Fibroblast of lung (primary cell): Measurements from ENCODE around the gene LATS1. TPM values are rescaled to one million over a fixed set of nuclear protein-coding genes. Genes with fewer than 3 reads are reported as not detected.

Experiments
- DNase-seq, 2 donors: peaks; one replicate each; pipeline versions ENCODE4 v3.0.0 to v3.0.0-alpha.2; 2010; ENCODE audit warnings: low read depth in 2 of 2
- H2AFZ ChIP-seq: 2 replicates; pipeline ENCODE4 v1.5.1; 2012; ENCODE audit warnings: low read length, control low read depth, inconsistent platforms
- H3K27ac ChIP-seq: 2 replicates; pipeline ENCODE4 v1.5.1; 2011; ENCODE audit warnings: low read length, control low read depth; ENCODE audit not compliant: insufficient read depth
- H3K27me3 ChIP-seq: 2 replicates; pipeline ENCODE4 v1.5.1; 2011; ENCODE audit warnings: mild to moderate bottlenecking, low read length; ENCODE audit not compliant: control insufficient read depth, insufficient read depth
- H3K36me3 ChIP-seq: 2 replicates; pipeline ENCODE4 v1.5.1; 2011; ENCODE audit warnings: low read length; ENCODE audit not compliant: control insufficient read depth, insufficient read depth
- H3K4me1 ChIP-seq: 2 replicates; pipeline ENCODE4 v1.5.1; 2011; ENCODE audit warnings: low read length; ENCODE audit not compliant: control insufficient read depth, insufficient read depth; ENCODE audit errors: extremely low read depth
- H3K4me2 ChIP-seq: 2 replicates; pipeline ENCODE4 v1.5.1; 2011; ENCODE audit warnings: low read length, control low read depth; ENCODE audit not compliant: insufficient read depth; ENCODE audit errors: extremely low read depth
- H3K4me3 ChIP-seq, 4 experiments: fragments of 200-600 bp in 1 of 4; sonication (generic) in 1 of 4; replicated peaks in 1 of 4; 2 replicates each; pipeline ENCODE4 v1.5.1; 2011 to 2016; ENCODE audit warnings: low read length in 4 of 4, low read depth in 3 of 4, mild to moderate bottlenecking in 3 of 4, control low read depth in 2 of 4, inconsistent platforms in 1 of 4, mixed read lengths in 1 of 4; ENCODE audit not compliant: insufficient read depth in 1 of 4; ENCODE audit errors: control extremely low read depth in 1 of 4
- H3K79me2 ChIP-seq: 2 replicates; pipeline ENCODE4 v1.5.1; 2012; ENCODE audit warnings: mild to moderate bottlenecking, low read length, inconsistent platforms; ENCODE audit not compliant: control insufficient read depth, insufficient read depth
- H3K9ac ChIP-seq: 2 replicates; pipeline ENCODE4 v1.5.1; 2011; ENCODE audit warnings: mild to moderate bottlenecking, low read length, control low read depth; ENCODE audit not compliant: insufficient read depth
- H3K9me3 ChIP-seq: 2 replicates; pipeline ENCODE4 v1.5.1; 2012; ENCODE audit warnings: low read depth, low read length; ENCODE audit not compliant: control insufficient read depth, insufficient read depth
- H4K20me1 ChIP-seq: 2 replicates; pipeline ENCODE4 v1.5.1; 2011; ENCODE audit warnings: low read length; ENCODE audit not compliant: control insufficient read depth, insufficient read depth; ENCODE audit errors: extremely low read depth
- EZH2 ChIP-seq: IDR thresholded peaks from 2 replicates; pipeline ENCODE4 v1.5.1; 2012; ENCODE audit warnings: low read length, control low read depth, mild to moderate bottlenecking; ENCODE audit errors: missing control alignments
- polyA plus RNA-seq, 2 donors: library from polyadenylated mRNA; depleted of rRNA in 1 of 2; stranded (reverse) in 1 of 2; unstranded in 1 of 2; fragments of >200 nt; gene quantifications; 2 replicates each; pipeline ENCODE4 v1.2.1, GENCODE V29; 2011 to 2012; ENCODE audit warnings: missing spikeins in 1 of 2
- total RNA-seq: library from RNA; depleted of rRNA; stranded (reverse); fragments of >200 nt; gene quantifications from 2 replicates; pipeline ENCODE4 v1.2.1, GENCODE V29; 2014
- TF ChIP-seq, protein P1 (sequence below), 2 donors: IDR thresholded peaks in 1 of 2; conservative IDR thresholded peaks in 1 of 2; 1 replicate in 1 of 2; 2 replicates in 1 of 2; pipeline ENCODE4 v1.5.1; 2011 to 2012; ENCODE audit warnings: low read length in 2 of 2, control low read depth in 1 of 2, inconsistent platforms in 1 of 2, low read depth in 1 of 2, mild to moderate bottlenecking in 1 of 2

LATS1 gene
- total and polyA plus RNA-seq, 2 donors (not counting 1 experiment from before 2014, with no cell fraction given): 8.6 to 20.3 TPM

- Histone ChIP-seq H3K36me3 (no peaks in the 10 kb centered on the region), H3K4me3 (no peak overlapping the region), H3K27ac (no peak overlapping the region), H3K9ac (no peak overlapping the region), H4K20me1 (no peaks in the 10 kb centered on the region), H3K79me2 (no peaks in the 10 kb centered on the region), H3K4me1 (no peaks in the 10 kb centered on the region), H3K4me2 (no peak overlapping the region), H3K9me3 (no peaks in the 10 kb centered on the region), H2AFZ (no peak overlapping the region), H3K27me3 (no peaks in the 10 kb centered on the region)
- no peak for TF ChIP-seq EZH2
- TF ChIP-seq, protein P1, sequence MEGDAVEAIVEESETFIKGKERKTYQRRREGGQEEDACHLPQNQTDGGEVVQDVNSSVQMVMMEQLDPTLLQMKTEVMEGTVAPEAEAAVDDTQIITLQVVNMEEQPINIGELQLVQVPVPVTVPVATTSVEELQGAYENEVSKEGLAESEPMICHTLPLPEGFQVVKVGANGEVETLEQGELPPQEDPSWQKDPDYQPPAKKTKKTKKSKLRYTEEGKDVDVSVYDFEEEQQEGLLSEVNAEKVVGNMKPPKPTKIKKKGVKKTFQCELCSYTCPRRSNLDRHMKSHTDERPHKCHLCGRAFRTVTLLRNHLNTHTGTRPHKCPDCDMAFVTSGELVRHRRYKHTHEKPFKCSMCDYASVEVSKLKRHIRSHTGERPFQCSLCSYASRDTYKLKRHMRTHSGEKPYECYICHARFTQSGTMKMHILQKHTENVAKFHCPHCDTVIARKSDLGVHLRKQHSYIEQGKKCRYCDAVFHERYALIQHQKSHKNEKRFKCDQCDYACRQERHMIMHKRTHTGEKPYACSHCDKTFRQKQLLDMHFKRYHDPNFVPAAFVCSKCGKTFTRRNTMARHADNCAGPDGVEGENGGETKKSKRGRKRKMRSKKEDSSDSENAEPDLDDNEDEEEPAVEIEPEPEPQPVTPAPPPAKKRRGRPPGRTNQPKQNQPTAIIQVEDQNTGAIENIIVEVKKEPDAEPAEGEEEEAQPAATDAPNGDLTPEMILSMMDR (conservative IDR thresholded peaks at IDR 0.05 in 1 of 2, IDR thresholded peaks at IDR 0.05 in 1 of 2; ENCODE audit: low read depth in 1 of 2, low read length in 2 of 2): no peak
- peak; percentile 23 to 53 for DNase-seq
Measured at GRCh38 chr6:149636124-149636523, 81.8 kb downstream of the LATS1 start.

DNA sequence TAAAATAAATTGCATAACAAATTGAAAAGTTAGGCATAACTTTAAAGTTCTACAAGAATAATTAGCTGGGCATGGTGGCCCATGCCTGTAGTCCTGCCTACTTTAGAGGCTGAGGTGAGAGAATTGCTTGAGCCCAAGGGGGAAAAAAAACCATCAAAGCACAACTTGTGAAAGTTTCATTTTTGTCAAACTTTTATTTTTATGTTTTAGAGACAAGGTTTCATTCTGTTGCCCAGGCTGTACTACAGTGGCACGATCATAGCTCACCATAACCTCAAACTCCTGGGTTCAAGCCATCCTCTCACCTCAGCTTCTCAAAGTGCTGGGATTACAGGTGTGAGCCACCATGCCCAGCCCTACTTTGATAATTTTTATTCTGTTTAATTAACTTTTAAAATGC is 83.6 kb downstream of the LATS1 start:
- Histone ChIP-seq H3K27me3 (no peaks in the 10 kb centered on the region), H3K4me1 (no peaks in the 10 kb centered on the region), H3K4me3 (no peak overlapping the region), H3K4me2 (no peak overlapping the region), H2AFZ (no peak overlapping the region), H3K79me2 (no peaks in the 10 kb centered on the region), H3K9me3 (no peaks in the 10 kb centered on the region), H4K20me1 (no peaks in the 10 kb centered on the region), H3K36me3 (no peaks in the 10 kb centered on the region), H3K9ac (no peak overlapping the region), H3K27ac (no peak overlapping the region)
- no peak for TF ChIP-seq EZH2
- TF ChIP-seq, protein P1 (conservative IDR thresholded peaks at IDR 0.05 in 1 of 2, IDR thresholded peaks at IDR 0.05 in 1 of 2; ENCODE audit: low read depth in 1 of 2, low read length in 2 of 2): no peak
- DNase-seq: no peak

DNA sequence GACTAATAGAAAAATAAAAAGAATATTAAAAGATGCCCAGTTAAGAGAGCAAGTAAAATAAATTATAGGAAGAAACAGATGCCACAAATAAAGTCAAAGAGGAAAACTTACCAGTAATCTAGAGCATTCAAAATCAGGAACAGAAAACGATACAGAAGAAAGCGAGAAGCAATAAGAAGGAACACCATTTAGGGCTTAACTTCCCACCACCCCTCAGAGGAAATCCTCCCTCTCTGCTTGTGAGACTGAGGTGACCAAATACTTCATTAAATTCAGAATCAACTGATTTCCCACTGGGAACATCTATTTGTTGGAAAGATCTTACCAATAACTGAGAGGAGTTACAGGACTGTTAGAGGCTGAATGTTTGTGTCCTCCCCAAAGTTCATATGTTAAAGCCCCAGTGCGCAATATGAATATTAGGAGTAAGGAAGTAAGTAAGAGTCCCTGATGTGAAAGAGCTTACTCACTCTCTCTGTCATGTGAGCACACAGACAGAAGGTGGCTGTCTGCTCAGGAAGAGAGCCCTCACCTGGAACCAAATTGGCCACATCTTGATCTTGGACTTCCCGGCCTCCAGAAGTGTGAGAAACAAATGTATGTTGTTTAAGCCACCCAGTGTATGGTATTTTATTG is 88.9 kb downstream of the LATS1 start:
- TF ChIP-seq, protein P1 (conservative IDR thresholded peaks at IDR 0.05 in 1 of 2, IDR thresholded peaks at IDR 0.05 in 1 of 2; ENCODE audit: low read depth in 1 of 2, low read length in 2 of 2): no peak
- no peak for TF ChIP-seq EZH2
- no peak overlapping the region for H3K9ac ChIP-seq
- H3K4me1 ChIP-seq: no peaks in the 10 kb centered on the region
- H4K20me1 ChIP-seq: no peaks in the 10 kb centered on the region
- H3K79me2 ChIP-seq: no peaks in the 10 kb centered on the region
- H3K4me3 ChIP-seq: no peak overlapping the region
- H3K27me3 ChIP-seq: no peaks in the 10 kb centered on the region
- no peak overlapping the region for H2AFZ ChIP-seq
- H3K4me2 ChIP-seq: no peak overlapping the region
- no peak for DNase-seq
- no peak overlapping the region for H3K27ac ChIP-seq
- H3K36me3 ChIP-seq: no peaks in the 10 kb centered on the region
- H3K9me3 ChIP-seq: no peaks in the 10 kb centered on the region
